Hepatocyte (in vitro differentiated cells): ENCODE data around the gene PPARA. TPM values are rescaled to one million over a fixed set of nuclear protein-coding genes. Genes with fewer than 3 reads are reported as not detected.
A peak's percentile ranks its signal among the peaks of the same experiment; 100 is the strongest.
"Not testable (repeated sequence)": the region's sequence is repeated elsewhere in the genome, so short reads cannot be mapped to it uniquely, and the experiment has no call there.

ENCODE experiments used
- DNase-seq: peaks from one replicate; pipeline ENCODE4 v3.0.0-alpha.2; 2016; ENCODE audit warnings: low spot score
- H2AFZ ChIP-seq: fragments of 200-600 bp; sonication (generic); 2 replicates; pipeline ENCODE4 v1.6.0; 2016; ENCODE audit warnings: antibody characterized with exemption, mild to moderate bottlenecking
- H3K27ac ChIP-seq: fragments of 200-600 bp; sonication (generic); 2 replicates; pipeline ENCODE4 v1.5.1; 2016; ENCODE audit warnings: mild to moderate bottlenecking
- H3K27me3 ChIP-seq: fragments of 200-600 bp; sonication (generic); 2 replicates; pipeline ENCODE4 v1.6.1; 2016
- H3K36me3 ChIP-seq: fragments of 200-600 bp; sonication (generic); replicated peaks from 2 replicates; pipeline ENCODE4 v1.5.1; 2016; ENCODE audit warnings: low read depth; ENCODE audit not compliant: insufficient read depth
- H3K4me1 ChIP-seq: fragments of 200-600 bp; sonication (generic); 2 replicates; pipeline ENCODE4 v1.5.1; 2016; ENCODE audit warnings: mild to moderate bottlenecking, moderate library complexity; ENCODE audit not compliant: insufficient read depth
- H3K4me2 ChIP-seq: fragments of 200-600 bp; sonication (generic); 2 replicates; pipeline ENCODE4 v1.6.0; 2016
- H3K4me3 ChIP-seq: fragments of 200-600 bp; sonication (generic); 2 replicates; pipeline ENCODE4 v1.5.1; 2016; ENCODE audit warnings: mild to moderate bottlenecking
- H3K79me2 ChIP-seq: fragments of 200-600 bp; sonication (generic); 2 replicates; pipeline ENCODE4 v1.6.0; 2017; ENCODE audit warnings: mild to moderate bottlenecking
- H3K9me2 ChIP-seq: fragments of 200-600 bp; sonication (generic); replicated peaks from 2 replicates; pipeline ENCODE4 v1.6.0; 2017; ENCODE audit warnings: mild to moderate bottlenecking; ENCODE audit not compliant: insufficient read depth
- H3K9me3 ChIP-seq: fragments of 200-600 bp; sonication (generic); 2 replicates; pipeline ENCODE4 v1.5.1; 2016; ENCODE audit warnings: low read depth, mild to moderate bottlenecking
- H4K20me1 ChIP-seq: fragments of 200-600 bp; sonication (generic); 2 replicates; pipeline ENCODE4 v1.6.0; 2016; ENCODE audit warnings: mild to moderate bottlenecking; ENCODE audit not compliant: insufficient read depth, poor library complexity, severe bottlenecking
- CTCF ChIP-seq: fragments of 200-600 bp; sonication (generic); IDR thresholded peaks from 2 replicates; pipeline ENCODE4 v1.5.1; 2016; ENCODE audit warnings: antibody characterized with exemption, mild to moderate bottlenecking; ENCODE audit not compliant: poor library complexity
- EZH2 ChIP-seq: fragments of 200-600 bp; sonication (generic); IDR thresholded peaks from 2 replicates; pipeline ENCODE4 v1.6.1; 2016; ENCODE audit warnings: antibody characterized with exemption, mild to moderate bottlenecking, borderline replicate concordance
- EZH2phosphoT487 ChIP-seq: fragments of 200-600 bp; sonication (generic); IDR thresholded peaks from one replicate; pipeline ENCODE4 v1.6.1; 2018; ENCODE audit warnings: antibody characterized with exemption, mild to moderate bottlenecking, low read depth, moderate library complexity; ENCODE audit not compliant: unreplicated experiment, severe bottlenecking
- WGBS: methylation state at CpG from one replicate; pipeline ENCODE4 v1.1.6; 2016; ENCODE audit warnings: low lambda C conversion rate; ENCODE audit errors: missing lambda C conversion rate; 5-methylcytosine and 5-hydroxymethylcytosine counted together
- polyA plus RNA-seq: library from polyadenylated mRNA; unstranded; fragments of >200 nt; fragmentation: Nextera tagmentation; extraction: Ambion mirVana; gene quantifications from 2 replicates; pipeline ENCODE4 v1.2.1, GENCODE V29; 2016
- total RNA-seq: library from RNA; depleted of rRNA; stranded (reverse); fragments of >200 nt; gene quantifications from 2 replicates; pipeline ENCODE4 v1.2.3, GENCODE V29; 2014

The PPARA gene
- total and polyA plus RNA-seq, 2 experiments from 2014 or later = 13.7 to 31.0 TPM

GRCh38 chr22:46196278-46196677 lies 46.0 kb downstream of the PPARA start:
- Histone ChIP-seq H3K4me3 (no peak overlapping the region), H3K9me2 (no peaks in the 10 kb centered on the region), H3K4me1 (no peaks in the 10 kb centered on the region), H3K9me3 (no peaks in the 10 kb centered on the region), H3K27me3 (no peaks in the 10 kb centered on the region), H3K79me2 (no peaks in the 10 kb centered on the region), H3K36me3 (no peaks in the 10 kb centered on the region), H4K20me1 (no peaks in the 10 kb centered on the region), H3K27ac (no peak overlapping the region), H3K4me2 (no peak overlapping the region), H2AFZ (no peak overlapping the region)
- TF ChIP-seq EZH2phosphoT487 (no peak), CTCF (no peak), EZH2 (no peak)
- DNase-seq = no peak
- 83% methylated on average over 8 of the region's 8 CpGs for WGBS

- H4K20me1 ChIP-seq = no peaks in the 10 kb centered on the region
- no peak for DNase-seq
- no peaks in the 10 kb centered on the region for H3K9me2 ChIP-seq
- TF ChIP-seq EZH2phosphoT487 (no peak), CTCF (no peak)
- H3K9me3 ChIP-seq = no peaks in the 10 kb centered on the region
- H3K36me3 ChIP-seq = no peaks in the 10 kb centered on the region
- H3K79me2 ChIP-seq = no peaks in the 10 kb centered on the region
- no peak overlapping the region for H3K27ac ChIP-seq
- H3K4me1 ChIP-seq = peaks cover 11% of the 10 kb centered on the region
- no peak overlapping the region for H3K4me3 ChIP-seq
- no peak overlapping the region for H3K4me2 ChIP-seq
- 96% methylated on average over 18 of the region's 18 CpGs for WGBS
- H2AFZ ChIP-seq = no peak overlapping the region
- H3K27me3 ChIP-seq = no peaks in the 10 kb centered on the region
These were observed 47.9 kb downstream of the PPARA start for GRCh38 chr22:46198274-46198673.

GRCh38 chr22:46198806-46199205 lies 48.5 kb downstream of the PPARA start:
- H3K4me1 ChIP-seq = peaks cover 11% of the 10 kb centered on the region
- H3K4me3 ChIP-seq, H3K4me2 ChIP-seq, H3K36me3 ChIP-seq, H3K9me3 ChIP-seq, H2AFZ ChIP-seq, DNase-seq, H3K27ac ChIP-seq, H3K79me2 ChIP-seq, H3K9me2 ChIP-seq, H4K20me1 ChIP-seq, H3K27me3 ChIP-seq: not testable (repeated sequence)
- WGBS = 97% methylated on average over 17 of the region's 18 CpGs

GRCh38 chr22:46201059-46201757 lies 50.9 kb downstream of the PPARA start:
- no peaks in the 10 kb centered on the region for H3K36me3 ChIP-seq
- H3K27me3 ChIP-seq = no peaks in the 10 kb centered on the region
- 56% methylated on average over 16 of the region's 17 CpGs for whole genome bisulfite sequencing
- H3K79me2 ChIP-seq = no peaks in the 10 kb centered on the region
- peak; percentile 49 for DNase-seq
- H3K27ac ChIP-seq = peak overlapping the region; percentile 86
- no peak overlapping the region for H2AFZ ChIP-seq
- no peak overlapping the region for H3K4me3 ChIP-seq
- no peaks in the 10 kb centered on the region for H3K9me2 ChIP-seq
- peaks cover 11% of the 10 kb centered on the region for H3K4me1 ChIP-seq
- no peaks in the 10 kb centered on the region for H4K20me1 ChIP-seq
- no peak for TF ChIP-seq EZH2phosphoT487
- TF ChIP-seq CTCF = no peak
- TF ChIP-seq EZH2 = no peak
- peak overlapping the region; percentile 5 for H3K4me2 ChIP-seq
- no peaks in the 10 kb centered on the region for H3K9me3 ChIP-seq
